GM19397 (cell line): ENCODE results near the gene TRDMT1.

ENCODE experiments used
- ATAC-seq: cut with Tn5 transposase; IDR thresholded peaks from one replicate; pipeline ENCODE4 v1.9.1; 2021; ENCODE audit warnings: mild to moderate bottlenecking, moderate library complexity; ENCODE audit not compliant: unreplicated experiment

The TRDMT1 gene

DNA sequence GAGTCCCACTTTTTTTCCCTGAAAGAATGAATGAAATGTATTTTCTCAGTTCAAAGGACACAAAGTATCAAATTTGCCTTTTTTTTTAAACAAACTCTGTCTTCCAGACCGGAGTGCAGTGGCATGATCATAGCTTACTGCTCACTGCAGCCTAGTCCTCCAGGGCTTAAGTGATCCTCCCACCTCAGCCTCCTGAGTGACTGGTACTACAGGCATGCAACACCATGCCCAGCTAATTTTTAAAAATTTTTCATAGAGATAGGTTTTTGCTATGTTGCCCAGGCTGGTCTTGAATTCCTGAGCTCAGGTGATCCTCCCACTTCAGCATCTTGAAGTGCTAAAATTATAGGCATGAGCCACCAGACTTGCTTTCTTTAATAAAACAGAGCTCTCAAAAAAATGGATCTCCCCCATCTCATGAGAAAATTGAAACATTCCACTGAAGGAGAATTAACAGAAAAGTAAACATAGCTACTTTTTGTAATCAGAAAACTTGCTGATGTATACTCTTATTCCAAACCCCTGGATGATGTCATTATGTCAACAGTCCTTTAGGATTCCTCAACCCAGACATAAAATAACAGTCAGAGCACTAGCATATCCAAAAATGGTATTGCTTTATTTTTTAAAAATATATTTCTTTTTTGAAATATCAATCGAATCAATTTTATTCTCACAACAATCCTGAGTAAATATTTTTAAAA lies 12.3 kb upstream of the TRDMT1 start:
- no peak for ATAC-seq

DNA sequence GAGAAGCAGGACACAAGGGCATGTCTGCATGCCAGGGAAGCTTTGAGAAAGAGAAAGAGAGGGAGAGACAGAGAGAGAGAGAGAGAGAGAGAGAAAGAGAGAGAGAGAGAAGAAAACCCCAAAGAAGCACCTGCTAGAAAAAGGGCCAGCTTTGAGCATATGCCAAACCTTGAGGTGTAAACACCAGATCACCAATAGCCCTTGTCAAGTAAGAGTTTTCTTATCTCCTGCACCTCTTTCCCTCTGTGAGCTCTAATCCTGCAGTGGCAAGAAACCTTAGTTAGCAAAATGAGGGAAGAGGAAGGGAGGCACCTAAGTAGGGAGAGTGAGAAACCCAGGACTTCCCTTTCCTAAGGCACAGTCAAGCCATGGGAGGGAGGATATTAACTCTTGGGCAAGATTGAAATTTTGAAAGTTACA lies 11.3 kb upstream of the TRDMT1 start:
- ATAC-seq: no peak

DNA sequence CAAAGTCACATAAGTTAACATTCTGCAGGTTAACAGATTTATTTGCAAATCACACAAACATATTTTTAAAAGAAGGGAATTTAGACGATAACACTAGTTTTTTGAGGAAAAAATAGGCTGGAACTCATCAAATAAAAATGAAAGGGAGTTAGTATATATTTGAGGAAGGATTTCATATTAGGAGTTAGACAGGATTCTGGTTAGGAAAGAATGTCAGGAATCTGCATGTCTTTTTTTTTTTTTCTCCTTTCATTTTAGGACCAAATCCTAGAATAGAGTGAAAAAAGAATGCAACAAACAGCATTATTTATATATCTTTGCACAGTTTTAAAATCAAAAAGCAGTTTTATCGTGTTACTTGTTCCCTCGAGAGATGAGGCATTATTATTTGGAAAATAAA lies 8.9 kb upstream of the TRDMT1 start:
- no peak for ATAC-seq

DNA sequence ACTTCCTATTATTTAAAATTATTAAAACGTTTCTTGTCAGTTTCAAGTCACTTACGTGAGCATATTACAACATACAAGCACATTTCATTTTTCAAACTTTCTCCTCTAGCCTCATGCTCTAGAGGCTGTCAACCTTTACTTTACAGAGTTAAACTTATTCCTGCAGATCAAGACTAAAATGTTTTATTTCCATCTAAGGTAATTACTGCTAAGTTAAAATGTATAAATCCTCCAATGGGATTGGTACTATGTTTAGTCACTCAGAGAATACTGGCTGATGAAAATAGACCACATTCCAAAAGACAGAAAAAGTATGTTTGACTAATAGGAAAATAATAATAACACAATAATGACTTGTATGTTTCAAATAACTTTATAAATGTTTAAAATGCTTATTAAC lies 8.4 kb upstream of the TRDMT1 start:
- ATAC-seq: no peak

DNA sequence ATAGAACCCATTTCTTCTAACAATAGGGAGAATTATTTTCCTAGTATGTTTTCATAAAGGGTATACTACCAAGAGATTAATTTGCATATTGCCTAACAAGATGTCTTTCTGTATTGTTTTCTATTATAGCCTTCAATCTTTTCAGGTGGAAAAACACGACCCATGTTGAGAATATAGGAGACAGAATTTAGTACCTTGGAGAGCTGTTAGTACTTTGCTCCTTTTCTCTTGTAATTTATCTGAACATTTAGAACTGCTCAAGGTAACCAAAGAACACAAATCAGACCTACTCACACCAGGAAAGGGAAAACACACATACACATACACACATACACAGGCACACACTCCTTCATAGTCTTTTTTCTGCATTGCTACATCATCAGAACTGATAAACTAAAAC lies 7.8 kb upstream of the TRDMT1 start:
- no peak for ATAC-seq

DNA sequence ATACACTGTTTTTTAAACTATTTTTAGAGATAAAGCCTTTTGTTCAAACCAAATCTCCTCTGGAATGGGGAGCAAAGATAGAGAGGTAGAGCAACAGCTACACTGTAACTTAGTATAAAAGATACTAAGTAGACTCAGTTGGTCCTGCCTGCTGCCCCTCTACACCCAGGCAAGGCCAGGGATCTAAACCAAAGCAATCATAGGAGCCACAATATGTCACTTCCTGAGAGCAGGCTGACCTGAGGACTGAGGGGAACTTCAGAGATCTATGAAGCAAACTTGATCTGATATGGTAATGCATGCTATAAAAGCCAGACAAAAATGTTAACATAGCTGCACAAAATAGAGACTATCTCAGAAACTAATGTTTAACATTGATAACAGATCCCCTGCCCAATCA lies 7.0 kb upstream of the TRDMT1 start:
- ATAC-seq: no peak

DNA sequence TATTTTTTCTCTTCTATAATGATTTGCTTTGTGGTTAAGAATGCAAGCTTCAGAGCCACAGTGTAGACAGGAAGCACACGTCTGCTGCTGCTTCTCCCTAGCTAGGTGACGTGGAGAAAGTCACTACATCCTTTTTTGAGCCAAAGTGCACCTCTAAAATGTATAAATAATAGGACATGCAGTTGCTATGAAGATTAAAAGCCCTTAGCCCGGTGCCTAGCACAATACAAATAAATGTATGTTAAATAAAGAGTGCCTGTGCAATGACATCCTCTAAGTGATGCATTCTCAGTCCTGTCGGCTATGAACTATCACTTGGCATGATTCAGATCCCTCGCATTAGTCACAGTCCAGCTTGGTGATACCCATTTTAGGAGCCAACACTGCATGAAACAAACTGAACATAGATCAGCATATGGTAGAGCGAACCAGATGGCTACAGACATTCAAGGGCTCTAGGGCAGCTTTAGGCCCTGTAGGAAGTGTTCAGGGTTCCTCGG lies 4.8 kb upstream of the TRDMT1 start:
- ATAC-seq: peak; percentile 51

DNA sequence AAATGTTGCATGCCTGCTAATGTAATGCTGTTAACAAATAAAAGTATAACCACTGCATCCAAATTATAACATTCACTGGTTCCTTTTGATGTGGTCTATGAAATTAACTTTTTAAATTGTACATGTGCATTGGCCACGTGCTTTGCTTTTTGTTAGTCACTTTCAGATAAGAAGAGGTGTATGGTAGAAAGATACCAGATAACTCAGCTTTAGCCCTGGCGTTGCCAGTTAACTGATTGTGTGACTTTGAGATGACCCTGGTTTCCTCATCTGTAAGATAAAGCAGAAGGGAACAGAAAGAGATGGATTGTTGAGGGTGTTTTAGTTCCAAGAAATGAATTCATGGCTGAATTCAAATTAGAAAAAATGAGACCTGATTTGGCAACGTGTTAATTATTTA lies 1.9 kb upstream of the TRDMT1 start:
- ATAC-seq: no peak

DNA sequence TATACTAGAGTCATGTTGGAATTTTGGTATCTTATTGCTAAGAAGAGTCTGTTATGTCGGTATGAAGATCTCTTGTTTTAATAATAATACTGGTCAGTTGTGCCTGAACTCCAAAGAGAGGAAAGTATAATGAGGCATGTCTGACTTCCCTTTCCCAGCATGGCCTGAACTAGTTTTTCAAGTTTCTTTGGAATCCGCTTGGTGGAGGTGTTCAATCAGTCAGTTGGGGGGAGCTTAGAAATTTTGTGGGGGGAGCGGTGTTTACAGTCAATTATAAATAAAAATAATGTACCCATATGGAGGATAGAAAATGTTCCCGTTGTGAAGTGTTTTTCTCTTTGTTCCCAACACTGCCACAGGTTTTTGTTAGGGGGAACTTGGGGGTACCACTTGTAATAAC lies 1.5 kb upstream of the TRDMT1 start:
- ATAC-seq: no peak

DNA sequence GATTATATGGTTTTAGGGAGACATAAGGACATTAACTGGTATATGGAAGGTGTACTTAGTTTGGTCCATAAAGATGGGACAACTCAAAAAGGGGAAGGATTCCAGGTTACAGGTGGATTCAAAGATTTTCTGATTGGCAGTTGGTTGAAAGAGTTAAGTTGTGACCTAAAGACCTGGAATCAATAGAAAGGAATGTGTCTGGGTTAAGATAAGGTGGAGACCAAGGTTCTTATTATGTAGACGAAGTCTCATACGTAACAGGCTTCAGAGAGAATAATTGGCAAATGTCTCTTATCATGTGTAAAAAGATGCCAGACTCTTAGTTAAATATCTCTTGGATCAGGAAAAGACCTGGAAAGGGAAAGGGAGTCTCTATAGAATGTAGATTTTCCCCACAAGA lies 1.0 kb upstream of the TRDMT1 start:
- ATAC-seq: no peak

DNA sequence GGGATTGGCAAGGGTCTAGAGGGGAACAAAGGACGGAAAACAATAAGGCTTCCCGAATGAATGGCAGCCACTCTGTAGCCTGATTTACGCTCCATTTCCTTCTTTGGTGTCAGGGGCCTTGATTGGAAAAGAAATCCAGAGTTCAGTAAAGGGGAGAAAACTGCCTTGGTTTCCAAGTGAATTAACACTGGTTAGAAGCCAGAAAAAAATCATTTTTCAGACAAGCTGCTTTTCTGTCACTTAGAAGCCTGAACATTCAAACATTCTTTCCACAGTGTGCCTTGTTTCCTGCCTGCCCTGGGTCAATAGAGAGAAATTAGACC lies 283 bp upstream of the TRDMT1 start:
- ATAC-seq: no peak

DNA sequence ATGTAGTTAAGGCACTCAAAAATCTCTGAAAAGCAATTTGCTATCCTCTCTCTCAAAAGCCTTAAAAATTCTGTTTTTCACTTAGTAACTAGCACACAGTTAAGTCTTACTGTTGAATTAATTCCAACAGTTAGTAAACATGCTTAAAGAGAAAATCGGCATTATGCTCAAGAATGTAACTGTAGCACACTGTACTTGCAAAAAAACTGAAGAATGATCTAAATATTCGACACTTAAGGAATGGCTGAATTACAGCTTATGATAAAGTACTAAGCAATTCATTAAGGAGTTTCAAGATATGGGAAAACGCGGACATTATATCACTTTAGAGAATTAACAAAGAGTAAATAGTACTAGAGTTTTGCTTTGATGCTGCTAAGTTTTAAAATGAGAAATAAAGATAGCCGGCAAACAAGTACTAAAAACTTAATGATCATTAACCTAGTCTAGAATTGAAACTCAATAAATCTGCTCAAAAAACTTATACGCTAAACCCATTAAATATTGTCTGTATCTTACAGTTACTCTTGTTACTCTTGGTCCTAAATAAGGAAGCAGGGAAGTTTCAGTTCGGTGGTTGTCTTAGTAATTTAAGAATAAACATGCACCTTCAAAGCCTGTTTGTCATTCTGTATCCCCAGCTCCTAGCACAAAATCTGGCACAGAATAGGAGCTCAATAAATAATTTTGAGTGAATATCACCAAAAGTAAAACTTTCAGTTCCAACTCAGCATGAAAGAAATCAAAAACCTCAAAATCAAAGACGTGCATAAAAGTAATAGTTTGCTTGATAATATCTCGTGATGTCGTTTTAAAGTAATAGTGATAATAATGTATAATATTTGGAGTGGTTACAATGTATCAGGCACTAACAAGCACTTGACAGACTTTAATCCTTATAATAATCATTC lies 1.2 kb downstream of the TRDMT1 start:
- ATAC-seq: no peak

DNA sequence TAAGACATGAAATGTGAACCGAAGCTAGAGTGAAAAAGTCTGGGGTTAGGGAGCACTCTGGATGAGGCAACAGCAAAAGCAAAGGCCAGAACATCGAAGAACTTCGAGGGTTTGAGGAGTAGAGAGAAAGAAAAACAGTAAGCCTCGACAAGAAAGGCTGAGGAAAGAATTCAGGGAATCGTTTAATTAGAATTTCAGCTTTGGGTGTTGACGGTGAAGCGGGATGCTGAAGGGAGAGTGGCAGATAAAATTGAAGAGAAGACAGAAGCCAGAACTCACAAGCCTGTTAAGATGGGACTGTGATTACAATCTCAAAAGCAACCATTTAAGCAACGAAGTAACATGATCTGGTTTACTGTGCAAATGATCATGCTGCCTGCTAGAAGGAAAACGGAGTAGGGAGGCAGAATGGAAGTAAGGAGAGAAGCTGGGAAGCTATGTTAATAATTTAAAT lies 2.1 kb downstream of the TRDMT1 start:
- no peak for ATAC-seq

DNA sequence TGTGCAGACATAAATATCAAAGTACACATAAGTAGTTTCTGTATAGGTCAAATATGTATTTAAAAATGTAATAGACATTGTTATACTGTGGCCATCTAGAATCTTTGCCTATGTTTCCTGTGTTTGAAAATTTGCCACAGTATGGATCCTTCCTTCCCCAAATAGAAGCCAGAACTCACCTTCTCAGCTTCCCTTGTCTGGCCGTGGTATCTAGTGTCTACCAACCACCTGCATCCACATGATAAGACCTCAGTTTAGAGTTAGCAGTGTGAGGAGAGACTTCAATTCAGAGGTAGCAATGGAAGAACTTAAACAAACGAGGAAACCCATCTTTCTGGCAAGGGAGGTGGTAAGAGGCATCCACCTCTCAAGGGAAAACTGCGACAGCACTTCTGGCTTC lies 4.9 kb downstream of the TRDMT1 start:
- no peak for ATAC-seq

DNA sequence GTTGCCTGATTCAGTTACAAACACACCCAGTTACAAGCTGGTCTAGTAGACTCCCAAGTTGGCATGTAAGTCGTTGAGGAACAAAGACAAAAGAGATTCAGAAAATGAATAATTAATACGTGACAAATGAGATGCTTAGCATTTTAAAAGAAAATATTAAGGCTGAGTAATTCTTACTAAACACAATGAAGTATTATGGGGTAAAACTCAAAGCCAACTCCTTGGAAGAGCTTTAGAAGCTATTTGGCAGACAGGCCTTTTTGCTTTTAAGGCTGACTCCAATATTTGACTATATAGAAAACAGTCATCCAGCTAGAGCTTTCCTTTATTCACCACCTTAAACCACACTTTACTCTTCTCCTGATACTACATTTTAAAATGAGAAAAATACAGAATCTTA lies 5.4 kb downstream of the TRDMT1 start:
- ATAC-seq: no peak

DNA sequence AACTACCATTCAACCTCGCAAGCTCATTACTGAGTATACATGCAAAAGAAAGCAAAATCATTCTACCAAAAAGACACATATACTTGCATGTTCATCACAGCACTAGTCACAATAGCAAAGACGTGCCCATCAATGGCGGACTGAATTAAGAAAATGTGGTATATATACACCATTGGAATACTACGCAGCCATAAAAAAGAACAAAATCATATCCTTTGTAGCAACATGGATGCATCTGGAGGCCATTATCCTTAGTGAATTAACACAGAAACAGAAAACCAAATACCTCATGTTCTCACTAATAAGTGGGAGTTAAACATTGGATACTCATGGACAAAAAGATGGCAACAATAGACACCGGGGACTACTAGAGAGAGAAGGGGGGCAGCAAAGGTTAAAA lies 6.4 kb downstream of the TRDMT1 start:
- ATAC-seq: no peak

DNA sequence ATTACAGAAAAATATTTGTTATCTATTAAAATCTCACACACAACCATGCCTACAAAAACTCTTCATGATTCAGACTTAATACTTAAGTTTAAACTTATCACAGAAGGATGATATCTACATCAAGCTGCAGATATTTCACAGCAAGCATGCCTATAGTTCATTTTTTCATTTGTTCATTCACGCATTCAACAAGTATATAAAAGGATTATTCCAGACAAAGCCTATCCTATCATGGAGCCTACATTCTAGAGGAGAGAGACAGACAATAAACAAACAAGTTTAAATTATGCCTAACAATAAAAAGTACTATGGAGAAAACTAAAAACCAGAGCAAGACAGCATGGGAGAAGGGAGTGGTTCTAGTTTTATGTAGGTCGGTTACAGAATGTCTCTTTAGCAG lies 10.9 kb downstream of the TRDMT1 start:
- no peak for ATAC-seq

DNA sequence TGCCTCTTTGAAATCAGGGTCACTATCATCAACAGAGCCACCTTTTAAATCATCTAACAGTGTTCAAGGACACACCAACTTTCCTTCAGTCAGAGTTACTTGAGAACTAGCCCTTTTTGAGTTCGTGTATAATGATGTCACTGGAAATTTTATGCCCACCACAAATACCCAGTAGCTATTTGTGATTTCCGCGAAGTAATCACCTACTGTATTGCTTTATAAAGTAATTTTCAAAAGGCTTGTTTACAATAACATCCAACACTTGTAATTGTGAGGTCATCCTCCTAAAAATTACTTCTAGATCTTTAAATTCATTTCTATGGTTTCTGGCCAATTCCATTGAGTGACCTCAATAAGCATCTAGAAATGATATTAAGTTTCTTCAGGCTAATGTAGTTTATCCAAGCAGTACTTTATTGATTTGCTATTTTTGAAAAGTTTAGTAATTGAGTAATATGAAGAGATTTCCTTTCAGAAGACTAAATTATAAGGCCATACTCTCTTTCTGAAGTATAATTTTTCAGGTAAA lies 12.8 kb downstream of the TRDMT1 start:
- no peak for ATAC-seq

DNA sequence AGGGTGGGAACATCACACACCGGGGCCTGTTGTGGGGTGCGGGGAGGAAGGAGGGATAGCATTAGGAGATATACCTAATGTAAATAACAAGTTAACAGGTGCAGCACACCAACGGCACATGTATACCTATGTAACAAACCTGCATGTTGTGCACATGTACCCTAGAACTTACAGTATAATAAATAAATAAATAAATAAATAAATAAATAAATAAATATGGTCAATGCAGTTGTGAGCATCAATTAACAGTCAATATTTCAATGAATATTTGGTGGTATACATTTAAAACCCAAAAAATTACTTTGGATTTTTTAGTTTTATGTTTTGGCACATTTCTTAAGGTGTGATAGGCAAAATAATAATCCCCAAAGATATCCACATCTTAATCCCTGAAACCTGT lies 15.6 kb downstream of the TRDMT1 start:
- ATAC-seq: no peak

DNA sequence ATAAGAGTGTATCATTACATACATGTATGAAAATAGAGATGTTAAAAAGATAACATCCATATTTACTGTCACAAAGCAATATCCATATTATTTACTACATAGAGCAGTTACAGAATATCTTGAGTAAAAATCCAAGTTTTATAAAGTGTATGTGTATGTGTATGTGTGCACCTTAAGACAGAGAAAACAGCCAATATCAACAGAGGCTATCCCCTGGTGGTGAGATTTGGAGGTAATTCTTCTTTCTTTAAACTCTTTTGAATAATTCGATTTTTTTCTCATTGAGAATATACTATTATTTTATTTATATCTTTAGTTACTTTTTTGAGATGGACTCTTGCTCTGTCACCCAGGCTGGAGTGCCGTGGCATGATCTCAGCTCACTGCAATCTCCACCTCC lies 18.4 kb downstream of the TRDMT1 start:
- no peak for ATAC-seq

DNA sequence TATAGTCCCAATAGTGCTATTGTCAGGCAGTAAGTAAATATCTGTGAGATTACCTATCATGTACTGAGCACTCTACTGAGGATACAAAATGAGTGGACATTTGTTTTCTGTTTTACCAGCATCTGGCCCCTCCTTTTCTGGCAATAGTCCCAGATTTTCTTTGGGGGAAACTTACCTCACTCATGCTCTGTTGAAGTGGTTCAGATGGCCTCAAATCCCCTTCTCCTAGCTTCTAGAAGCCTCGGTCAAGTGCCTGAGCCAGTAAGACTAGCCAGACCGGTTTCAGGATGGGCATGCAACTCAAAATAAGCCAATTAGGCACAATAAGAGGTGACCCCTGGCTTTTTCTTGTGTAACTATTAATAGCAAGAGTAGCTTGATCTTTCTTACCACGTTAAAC lies 19.7 kb downstream of the TRDMT1 start:
- ATAC-seq: no peak

DNA sequence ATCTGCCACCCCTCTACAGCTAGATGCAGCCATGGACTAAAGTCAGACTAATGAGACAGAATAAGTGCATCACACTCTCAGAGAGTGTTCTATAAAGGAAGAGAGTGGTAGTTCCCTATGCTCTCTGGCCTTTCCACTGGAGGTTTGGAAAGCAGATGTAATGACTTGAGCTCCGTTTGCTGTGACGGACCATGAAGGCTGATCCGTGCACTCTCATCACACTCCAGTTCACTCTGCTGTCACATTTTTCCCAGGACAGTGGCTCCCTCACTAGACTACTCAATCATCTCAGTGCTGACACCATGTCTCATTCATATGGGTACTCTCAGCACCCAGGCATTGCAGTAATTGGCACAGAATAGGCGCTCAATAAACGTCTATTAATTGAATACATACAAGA lies 20.4 kb downstream of the TRDMT1 start:
- no peak for ATAC-seq
